Mesothelial cell of epicardium (in vitro differentiated cells): ENCODE data around the gene DLG5. TPM values are rescaled to one million over a fixed set of nuclear protein-coding genes. Genes with fewer than 3 reads are reported as not detected.

Experiments
- DNase-seq, 2 experiments: peaks; one replicate each; pipeline ENCODE4 v3.0.0; 2021; ENCODE audit warnings: low spot score in 2 of 2; ENCODE audit not compliant: unreplicated experiment in 2 of 2
- H3K27ac Mint-ChIP-seq: 2 replicates; pipeline ENCODE4 v1.8.0; 2021; ENCODE audit warnings: mixed read lengths
- H3K27me3 Mint-ChIP-seq: 2 replicates; pipeline ENCODE4 v1.8.0; 2021; ENCODE audit warnings: low read depth, mixed read lengths
- H3K36me3 Mint-ChIP-seq: 2 replicates; pipeline ENCODE4 v1.8.0; 2021; ENCODE audit warnings: mixed read lengths
- H3K4me1 Mint-ChIP-seq: 2 replicates; pipeline ENCODE4 v1.8.0; 2021; ENCODE audit warnings: mixed read lengths
- H3K4me3 Mint-ChIP-seq: 2 replicates; pipeline ENCODE4 v1.8.0; 2021; ENCODE audit warnings: mild to moderate bottlenecking, moderate library complexity, mixed read lengths
- H3K9me3 Mint-ChIP-seq: 2 replicates; pipeline ENCODE4 v1.8.0; 2021; ENCODE audit warnings: mixed read lengths
- CTCF ChIP-seq: fragments of 200-600 bp; sonication (generic); IDR thresholded peaks from one replicate; pipeline ENCODE4 v1.5.0; 2021; ENCODE audit warnings: antibody characterized with exemption; ENCODE audit not compliant: unreplicated experiment
- total RNA-seq: library from RNA; stranded (reverse); gene quantifications from 3 replicates; pipeline ENCODE4 v1.2.1, GENCODE V29; 2021

DLG5 gene
- total RNA-seq, 1 donor from 2014 or later, result 82.2 TPM

GRCh38 chr10:77782328-77783061 lies 144.1 kb downstream of the DLG5 start:
- DNase-seq, result no peak
- peaks cover 60% of the 10 kb centered on the region for H3K36me3 Mint-ChIP-seq
- TF ChIP-seq CTCF, result no peak
- no peak overlapping the region for H3K27ac Mint-ChIP-seq
- H3K4me3 Mint-ChIP-seq, result no peak overlapping the region
- no peaks in the 10 kb centered on the region for H3K27me3 Mint-ChIP-seq
- H3K4me1 Mint-ChIP-seq, result no peaks in the 10 kb centered on the region
- H3K9me3 Mint-ChIP-seq, result peaks cover 16% of the 10 kb centered on the region

DNA sequence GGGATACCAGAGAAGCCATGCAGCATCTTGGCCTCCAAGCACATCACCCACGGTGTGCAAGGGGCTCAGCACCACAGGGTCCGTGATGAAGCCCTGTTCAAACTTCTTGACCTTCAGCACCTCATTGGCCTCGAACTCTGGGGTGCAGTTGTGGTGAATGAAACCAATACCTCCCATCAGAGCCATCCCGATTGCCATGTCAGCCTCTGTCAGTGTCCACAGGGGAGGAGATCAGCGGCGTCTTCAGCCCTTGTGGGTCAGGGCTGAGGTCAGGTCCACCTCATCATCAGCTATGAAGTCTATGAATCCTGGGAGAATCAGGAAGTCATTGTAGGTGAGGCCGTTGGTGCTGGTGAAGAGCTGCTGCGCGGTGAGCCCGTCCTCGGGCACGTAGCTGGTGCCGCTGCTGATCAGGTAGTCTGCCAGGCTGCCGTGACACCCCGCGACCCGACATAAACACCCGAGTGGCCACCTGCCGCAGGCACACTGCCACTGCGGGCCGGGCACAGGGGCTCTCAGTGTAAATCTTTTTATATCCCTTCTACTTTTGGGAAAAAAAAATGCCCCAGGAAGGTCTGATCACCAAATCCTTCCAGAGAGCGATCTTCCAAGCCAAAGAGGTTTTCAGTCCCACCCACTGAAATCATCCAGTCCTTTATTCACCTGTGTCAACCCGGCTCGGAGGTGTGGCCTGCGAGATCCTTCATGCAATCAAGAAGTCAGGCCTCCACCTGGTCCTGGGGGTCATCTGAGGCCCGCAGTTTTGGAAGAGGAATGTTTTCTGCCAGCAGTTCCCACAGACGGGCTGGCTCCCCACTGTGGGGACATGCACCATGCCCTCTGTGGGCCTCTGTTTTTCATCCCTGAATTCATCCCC lies 144.9 kb downstream of the DLG5 start:
- Mint-ChIP-seq H3K9me3 (peaks cover 20% of the 10 kb centered on the region), H3K27ac (no peak overlapping the region), H3K4me3 (no peak overlapping the region), H3K4me1 (no peaks in the 10 kb centered on the region), H3K36me3 (peaks cover 55% of the 10 kb centered on the region), H3K27me3 (no peaks in the 10 kb centered on the region)
- DNase-seq, result no peak
- no peak for TF ChIP-seq CTCF

DNA sequence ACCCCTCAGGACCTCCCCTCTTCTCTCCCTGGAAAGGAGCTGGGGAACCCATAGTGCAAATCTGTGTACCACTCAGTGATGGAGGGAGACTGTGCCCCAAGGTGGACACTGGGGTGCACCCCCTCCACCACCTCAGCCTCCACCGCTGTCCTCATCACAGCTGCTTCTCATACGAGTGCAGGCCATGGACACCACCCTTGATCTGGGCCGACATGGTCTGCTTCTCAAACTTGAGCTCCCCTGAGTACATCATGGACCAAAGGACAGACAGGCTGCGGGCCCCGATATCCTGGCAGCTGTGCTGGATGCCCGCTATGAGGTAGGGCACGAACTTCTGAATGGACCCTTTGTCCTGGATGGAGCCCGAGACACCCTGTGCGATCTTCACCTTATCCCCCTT lies 146.4 kb downstream of the DLG5 start:
- TF ChIP-seq CTCF, result no peak
- Mint-ChIP-seq H3K4me1 (no peaks in the 10 kb centered on the region), H3K27ac (no peak overlapping the region), H3K9me3 (peaks cover 23% of the 10 kb centered on the region), H3K36me3 (peaks cover 52% of the 10 kb centered on the region), H3K4me3 (no peak overlapping the region), H3K27me3 (no peaks in the 10 kb centered on the region)
- no peak for DNase-seq

DNA sequence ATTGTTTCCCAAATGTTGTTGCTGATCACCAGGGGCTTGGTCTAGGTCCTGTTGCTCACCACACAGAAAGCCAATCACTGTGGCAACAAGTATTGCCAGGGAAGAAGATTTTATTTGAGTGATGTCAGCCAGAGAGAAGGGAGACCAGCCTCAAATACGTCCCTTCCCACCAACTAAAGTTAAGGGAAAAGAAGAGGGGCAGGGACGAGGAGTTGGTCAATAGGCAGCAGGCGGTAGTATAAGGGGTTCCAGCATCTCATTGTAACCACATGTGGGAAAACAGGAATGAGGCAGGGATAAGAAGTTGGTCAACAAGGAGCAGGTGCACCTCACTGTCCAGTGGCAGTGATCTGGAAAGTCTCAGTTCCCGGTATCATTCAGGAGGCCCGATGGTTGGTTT lies 150.1 kb downstream of the DLG5 start:
- Mint-ChIP-seq H3K27ac (no peak overlapping the region), H3K27me3 (no peaks in the 10 kb centered on the region), H3K9me3 (peaks cover 23% of the 10 kb centered on the region), H3K4me1 (no peaks in the 10 kb centered on the region), H3K36me3 (peaks cover 37% of the 10 kb centered on the region), H3K4me3 (no peak overlapping the region)
- no peak for DNase-seq
- TF ChIP-seq CTCF, result no peak

GRCh38 chr10:77774940-77775391 lies 151.6 kb downstream of the DLG5 start:
- Mint-ChIP-seq H3K36me3 (peaks cover 24% of the 10 kb centered on the region), H3K27ac (no peak overlapping the region), H3K9me3 (peaks cover 23% of the 10 kb centered on the region)

More at GRCh38 chr10:77774940-77775391, 151.6 kb downstream of the DLG5 start:
- H3K4me1 Mint-ChIP-seq, result no peaks in the 10 kb centered on the region
- H3K4me3 Mint-ChIP-seq, result no peak overlapping the region
- DNase-seq, result no peak
- TF ChIP-seq CTCF, result no peak
- H3K27me3 Mint-ChIP-seq, result no peaks in the 10 kb centered on the region
